PFSK-1 (cell line): ENCODE data around the gene AHNAK2.

Source experiments
- POLR2AphosphoS5 ChIP-seq: IDR thresholded peaks from 2 replicates; pipeline ENCODE4 v1.6.1; 2012; ENCODE audit warnings: low read depth, mild to moderate bottlenecking, control low read depth, low read length, moderate library complexity
- SIN3A ChIP-seq: IDR thresholded peaks from 2 replicates; pipeline ENCODE4 v1.6.1; 2012; ENCODE audit warnings: mild to moderate bottlenecking, low read length, moderate library complexity, borderline replicate concordance; ENCODE audit not compliant: insufficient read depth
- TAF1 ChIP-seq: IDR thresholded peaks from 2 replicates; pipeline ENCODE4 v1.6.1; 2012; ENCODE audit warnings: low read length, control low read depth, borderline replicate concordance; ENCODE audit not compliant: insufficient read depth
- TF ChIP-seq, protein P1 (sequence below), 2 experiments: IDR thresholded peaks; 2 replicates each; pipeline versions ENCODE4 v1.6.1 to v1.8.0; 2011 to 2012; ENCODE audit warnings: low read depth in 2 of 2, low read length in 2 of 2, control low read depth in 1 of 2, inconsistent platforms in 1 of 2, mild to moderate bottlenecking in 1 of 2, moderate library complexity in 1 of 2; ENCODE audit not compliant: insufficient read depth in 1 of 2

DNA sequence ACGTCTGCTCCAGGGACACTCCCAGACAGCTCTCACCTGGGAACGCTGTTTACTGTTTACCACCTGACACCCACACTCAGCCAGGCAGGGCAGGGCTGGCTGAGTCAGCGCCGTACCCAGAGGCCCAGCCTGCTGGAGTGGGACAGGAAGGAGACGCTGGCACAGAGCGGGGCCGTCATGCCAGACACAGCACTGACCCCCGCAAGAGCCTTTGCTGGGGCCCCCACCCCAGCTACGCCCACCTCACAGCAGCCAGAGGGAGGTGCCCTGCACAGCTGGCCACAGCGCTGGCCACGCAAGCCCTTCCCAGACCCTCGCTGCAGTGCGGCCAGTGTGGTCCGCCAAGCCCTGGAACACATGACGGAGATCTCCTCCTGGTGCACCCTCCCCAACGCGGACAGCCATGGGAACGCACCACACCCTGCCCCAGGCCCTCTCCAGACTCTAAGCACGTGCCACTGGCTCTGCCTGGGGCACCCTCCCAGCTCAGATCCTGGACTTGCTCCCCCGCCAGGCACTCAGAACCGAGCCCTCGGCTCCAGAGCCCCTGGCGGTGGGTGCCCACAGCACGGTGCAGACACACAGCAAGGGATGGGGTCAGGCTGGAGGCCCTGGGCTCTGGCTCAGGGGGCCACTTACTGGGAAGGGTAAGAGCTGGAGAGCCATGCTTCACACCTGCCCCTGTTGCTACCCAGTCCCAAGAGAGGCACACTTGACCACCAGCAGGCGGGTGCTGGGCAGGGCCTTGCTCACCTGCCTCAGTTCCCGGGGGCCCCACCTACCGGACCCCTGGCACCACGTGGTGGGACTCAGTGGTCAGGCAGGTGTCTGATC lies 5.7 kb downstream of the AHNAK2 start:
- TF ChIP-seq, protein P1, sequence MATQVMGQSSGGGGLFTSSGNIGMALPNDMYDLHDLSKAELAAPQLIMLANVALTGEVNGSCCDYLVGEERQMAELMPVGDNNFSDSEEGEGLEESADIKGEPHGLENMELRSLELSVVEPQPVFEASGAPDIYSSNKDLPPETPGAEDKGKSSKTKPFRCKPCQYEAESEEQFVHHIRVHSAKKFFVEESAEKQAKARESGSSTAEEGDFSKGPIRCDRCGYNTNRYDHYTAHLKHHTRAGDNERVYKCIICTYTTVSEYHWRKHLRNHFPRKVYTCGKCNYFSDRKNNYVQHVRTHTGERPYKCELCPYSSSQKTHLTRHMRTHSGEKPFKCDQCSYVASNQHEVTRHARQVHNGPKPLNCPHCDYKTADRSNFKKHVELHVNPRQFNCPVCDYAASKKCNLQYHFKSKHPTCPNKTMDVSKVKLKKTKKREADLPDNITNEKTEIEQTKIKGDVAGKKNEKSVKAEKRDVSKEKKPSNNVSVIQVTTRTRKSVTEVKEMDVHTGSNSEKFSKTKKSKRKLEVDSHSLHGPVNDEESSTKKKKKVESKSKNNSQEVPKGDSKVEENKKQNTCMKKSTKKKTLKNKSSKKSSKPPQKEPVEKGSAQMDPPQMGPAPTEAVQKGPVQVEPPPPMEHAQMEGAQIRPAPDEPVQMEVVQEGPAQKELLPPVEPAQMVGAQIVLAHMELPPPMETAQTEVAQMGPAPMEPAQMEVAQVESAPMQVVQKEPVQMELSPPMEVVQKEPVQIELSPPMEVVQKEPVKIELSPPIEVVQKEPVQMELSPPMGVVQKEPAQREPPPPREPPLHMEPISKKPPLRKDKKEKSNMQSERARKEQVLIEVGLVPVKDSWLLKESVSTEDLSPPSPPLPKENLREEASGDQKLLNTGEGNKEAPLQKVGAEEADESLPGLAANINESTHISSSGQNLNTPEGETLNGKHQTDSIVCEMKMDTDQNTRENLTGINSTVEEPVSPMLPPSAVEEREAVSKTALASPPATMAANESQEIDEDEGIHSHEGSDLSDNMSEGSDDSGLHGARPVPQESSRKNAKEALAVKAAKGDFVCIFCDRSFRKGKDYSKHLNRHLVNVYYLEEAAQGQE (IDR thresholded peaks at IDR 0.05; ENCODE audit: insufficient read depth in 1 of 2, low read depth in 2 of 2, low read length in 2 of 2): no peak
- no peak for TF ChIP-seq POLR2AphosphoS5
- TF ChIP-seq SIN3A: no peak
- TF ChIP-seq TAF1: no peak
